Esophagus muscularis mucosa (tissue), 4 donors: Measurements from ENCODE around the gene RIC1.

Experiments
- CTCF ChIP-seq, 3 experiments: fragments of 200-600 bp in 2 of 3; fragments of 450-650 bp in 1 of 3; sonication (generic) in 2 of 3; IDR thresholded peaks; one replicate each; pipeline ENCODE4 v1.5.1; 2017 to 2019; ENCODE audit warnings: antibody characterized with exemption in 3 of 3, mild to moderate bottlenecking in 2 of 3, moderate library complexity in 1 of 3
- EP300 ChIP-seq: sonication (generic); formaldehyde crosslinking; IDR thresholded peaks from one replicate; pipeline ENCODE4 v1.6.1; 2017; ENCODE audit warnings: antibody characterized with exemption
- POLR2A ChIP-seq: fragments of 450-650 bp; IDR thresholded peaks from one replicate; pipeline ENCODE4 v1.6.1; 2017; ENCODE audit warnings: antibody characterized with exemption, moderate library complexity, mild to moderate bottlenecking, low read depth
- POLR2AphosphoS5 ChIP-seq, 2 donors: sonication (generic); formaldehyde crosslinking; IDR thresholded peaks; one replicate each; pipeline ENCODE4 v1.6.1; 2017; ENCODE audit warnings: antibody characterized with exemption in 2 of 2

- TF ChIP-seq CTCF (IDR thresholded peaks at IDR 0.05) (no peak), POLR2AphosphoS5 (IDR thresholded peaks at IDR 0.05) (no peak), EP300 (no peak), POLR2A (no peak)
Measured at GRCh38 chr9:5800969-5801738, 172.2 kb downstream of the RIC1 start.
